ENCODE data around the gene KCNQ4. TPM values are rescaled to one million over a fixed set of nuclear protein-coding genes. Genes with fewer than 3 reads are reported as not detected.

KCNQ4 gene
- total RNA-seq, 5 donors from 2014 or later (not counting 1 experiment from before 2014, with no cell fraction given) = 0.10 to 0.35 (median 0.26) TPM

- Histone ChIP-seq H3K27ac (ENCODE audit: low read length) (no peak overlapping the region), H3K36me3 (ENCODE audit: control insufficient read depth in 2 of 2, extremely low read depth in 1 of 2, insufficient read depth in 1 of 2, low read length in 1 of 2) (peaks cover 0 to 3% of the 10 kb centered on the region in 2 donors), H3K4me3 (ENCODE audit: control insufficient read depth in 1 of 2, extremely low read depth in 1 of 2, low read length in 1 of 2) (no peak overlapping the region), H3K4me1 (ENCODE audit: control insufficient read depth in 1 of 2, extremely low read depth in 1 of 2, insufficient read depth in 2 of 2, low read length in 2 of 2) (peaks cover 0 to 15% of the 10 kb centered on the region in 2 experiments), H3K9me3 (no peaks in the 10 kb centered on the region), H3K27me3 (replicated peaks in 1 of 2; ENCODE audit: control insufficient read depth in 2 of 2, extremely low read depth in 1 of 2, insufficient read depth in 2 of 2, low read length in 1 of 2) (peaks cover 2 to 40% of the 10 kb centered on the region in 2 experiments)
- peaks cover 6 to 14% (median 8%) of the 10 kb centered on the region in 3 donors for H3K4me1 Mint-ChIP-seq
- no peak overlapping the region for H3K27ac Mint-ChIP-seq
- WGBS (ENCODE audit: insufficient coverage) = 74% methylated on average over 4 of the region's 11 CpGs
- POLR2A ChIA-PET = no interaction called here
- H3K36me3 Mint-ChIP-seq = peaks cover 22% of the 10 kb centered on the region
- no peak overlapping the region for H3K4me3 Mint-ChIP-seq
- H3K27me3 Mint-ChIP-seq = peaks cover 16 to 38% of the 10 kb centered on the region in 2 donors
- peaks cover 0 to 2% (median 0%) of the 10 kb centered on the region in 3 donors for H3K9me3 Mint-ChIP-seq
- DNase-seq (no peak), ATAC-seq (replicated peaks in 1 of 4) (no peak)
- CTCF ChIA-PET = no interaction called here
These were observed 2.6 kb upstream of the KCNQ4 start for GRCh38 chr1:40780678-40781607.

- POLR2A ChIA-PET = no interaction called here
- peak overlapping the region in 1 of 3 donors; percentile 84 for H3K4me3 Mint-ChIP-seq
These were observed 2.0 kb upstream of the KCNQ4 start for GRCh38 chr1:40781608-40781971.

DNA sequence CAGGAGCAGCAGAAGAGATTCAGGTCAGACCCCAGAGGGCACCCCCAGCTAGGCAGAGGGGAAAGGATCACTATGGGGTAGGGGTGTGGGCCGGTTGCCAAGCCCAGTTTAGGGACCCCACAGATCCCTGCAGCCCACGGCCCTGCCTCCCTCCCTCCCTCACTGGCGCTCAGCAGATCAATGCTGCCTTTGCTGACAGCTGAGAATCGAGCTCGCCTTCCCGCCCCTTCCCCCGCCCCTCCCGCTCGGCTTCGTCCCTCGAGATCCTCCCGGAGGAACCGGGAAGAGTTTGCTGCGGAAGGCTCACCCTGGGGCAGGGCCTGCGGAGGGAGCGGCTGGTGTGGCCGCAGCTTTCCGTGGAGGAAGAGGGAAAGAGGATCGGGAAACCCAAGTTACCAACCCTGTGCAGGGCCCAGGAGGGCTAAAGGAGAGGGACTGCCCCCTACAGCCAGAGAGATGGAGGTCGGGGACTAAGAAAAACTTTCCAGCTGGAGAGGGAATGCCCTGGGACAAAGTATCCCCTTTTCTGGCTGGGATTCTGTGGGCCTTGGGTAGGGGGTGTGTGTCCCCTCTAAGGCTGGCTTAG is 1.1 kb upstream of the KCNQ4 start:
- Histone ChIP-seq H3K27me3 (replicated peaks in 1 of 2; ENCODE audit: control insufficient read depth in 2 of 2, extremely low read depth in 1 of 2, insufficient read depth in 2 of 2, low read length in 1 of 2) (peaks cover 2 to 51% of the 10 kb centered on the region in 2 experiments), H3K4me3 (ENCODE audit: control insufficient read depth in 1 of 2, extremely low read depth in 1 of 2, low read length in 1 of 2) (no peak overlapping the region), H3K36me3 (ENCODE audit: control insufficient read depth in 2 of 2, extremely low read depth in 1 of 2, insufficient read depth in 1 of 2, low read length in 1 of 2) (no peaks in the 10 kb centered on the region), H3K9me3 (no peaks in the 10 kb centered on the region), H3K4me1 (ENCODE audit: control insufficient read depth in 1 of 2, extremely low read depth in 1 of 2, insufficient read depth in 2 of 2, low read length in 2 of 2) (peaks cover 0 to 15% of the 10 kb centered on the region in 2 experiments), H3K27ac (ENCODE audit: low read length) (no peak overlapping the region)
- peaks cover 7% of the 10 kb centered on the region for H3K36me3 Mint-ChIP-seq
- H3K27me3 Mint-ChIP-seq = peaks cover 16 to 40% of the 10 kb centered on the region in 2 donors
- no peaks in the 10 kb centered on the region for H3K9me3 Mint-ChIP-seq
- DNase-seq (no peak), ATAC-seq (replicated peaks in 1 of 4) (no peak)
- 57% methylated on average over 16 of the region's 20 CpGs for WGBS (ENCODE audit: insufficient coverage)
- peaks cover 6 to 14% (median 8%) of the 10 kb centered on the region in 3 donors for H3K4me1 Mint-ChIP-seq
- H3K27ac Mint-ChIP-seq = no peak overlapping the region
- ChIA-PET POLR2A (no interaction called here), CTCF (no interaction called here)
- peak overlapping the region; percentile 31 to 84 (median 59) for H3K4me3 Mint-ChIP-seq

More at GRCh38 chr1:40781608-40781971, 2.0 kb upstream of the KCNQ4 start:
- peaks cover 2 to 46% of the 10 kb centered on the region in 2 experiments for H3K27me3 ChIP-seq (replicated peaks in 1 of 2; ENCODE audit: control insufficient read depth in 2 of 2, extremely low read depth in 1 of 2, insufficient read depth in 2 of 2, low read length in 1 of 2)
- H3K9me3 Mint-ChIP-seq = peaks cover 0 to 2% (median 0%) of the 10 kb centered on the region in 3 donors
- peaks cover 6 to 14% (median 8%) of the 10 kb centered on the region in 3 donors for H3K4me1 Mint-ChIP-seq
- peaks cover 0 to 15% of the 10 kb centered on the region in 2 experiments for H3K4me1 ChIP-seq (ENCODE audit: control insufficient read depth in 1 of 2, extremely low read depth in 1 of 2, insufficient read depth in 2 of 2, low read length in 2 of 2)
- no peaks in the 10 kb centered on the region for H3K9me3 ChIP-seq
- no peak overlapping the region for H3K27ac Mint-ChIP-seq
- ATAC-seq (replicated peaks in 1 of 4) = no peak
- peaks cover 16 to 40% of the 10 kb centered on the region in 2 donors for H3K27me3 Mint-ChIP-seq
- CTCF ChIA-PET = no interaction called here
- no peak for DNase-seq
- no peak overlapping the region for H3K27ac ChIP-seq (ENCODE audit: low read length)
- H3K36me3 ChIP-seq (ENCODE audit: control insufficient read depth in 2 of 2, extremely low read depth in 1 of 2, insufficient read depth in 1 of 2, low read length in 1 of 2) = no peaks in the 10 kb centered on the region
- no CpG with 5 or more reads among the region's 2 CpGs for WGBS (ENCODE audit: insufficient coverage)
- H3K36me3 Mint-ChIP-seq = peaks cover 16% of the 10 kb centered on the region
- H3K4me3 ChIP-seq (ENCODE audit: control insufficient read depth in 1 of 2, extremely low read depth in 1 of 2, low read length in 1 of 2) = no peak overlapping the region

- peaks cover 0 to 15% of the 10 kb centered on the region in 2 experiments for H3K4me1 ChIP-seq (ENCODE audit: control insufficient read depth in 1 of 2, extremely low read depth in 1 of 2, insufficient read depth in 2 of 2, low read length in 2 of 2)
- H3K36me3 Mint-ChIP-seq = peaks cover 2% of the 10 kb centered on the region
- peaks cover 6 to 14% (median 8%) of the 10 kb centered on the region in 3 donors for H3K4me1 Mint-ChIP-seq
- POLR2A ChIA-PET = no interaction called here
- CTCF ChIA-PET = no interaction called here
- peak in 1 of 4 experiments; percentile 31 for ATAC-seq (replicated peaks in 1 of 4)
- H3K4me3 Mint-ChIP-seq = peak overlapping the region; percentile 62 to 84 (median 63)
- H3K9me3 Mint-ChIP-seq = no peaks in the 10 kb centered on the region
- H3K27me3 Mint-ChIP-seq = peaks cover 16 to 44% of the 10 kb centered on the region in 2 donors
- peaks cover 2 to 59% of the 10 kb centered on the region in 2 experiments for H3K27me3 ChIP-seq (replicated peaks in 1 of 2; ENCODE audit: control insufficient read depth in 2 of 2, extremely low read depth in 1 of 2, insufficient read depth in 2 of 2, low read length in 1 of 2)
- no peak overlapping the region for H3K27ac Mint-ChIP-seq
- H3K9me3 ChIP-seq = no peaks in the 10 kb centered on the region
- peak overlapping the region in 1 of 2 donors; percentile 57 for H3K4me3 ChIP-seq (ENCODE audit: control insufficient read depth in 1 of 2, extremely low read depth in 1 of 2, low read length in 1 of 2)
- no peak overlapping the region for H3K27ac ChIP-seq (ENCODE audit: low read length)
- WGBS (ENCODE audit: insufficient coverage) = 15% methylated on average over 58 of the region's 63 CpGs
- DNase-seq = no peak
- no peaks in the 10 kb centered on the region for H3K36me3 ChIP-seq (ENCODE audit: control insufficient read depth in 2 of 2, extremely low read depth in 1 of 2, insufficient read depth in 1 of 2, low read length in 1 of 2)
These were observed 669 bp downstream of the KCNQ4 start for GRCh38 chr1:40784141-40784770.

- Mint-ChIP-seq H3K27me3 (peaks cover 16 to 46% of the 10 kb centered on the region in 2 donors), H3K27ac (no peak overlapping the region), H3K4me1 (peaks cover 6 to 14% (median 8%) of the 10 kb centered on the region in 3 donors), H3K4me3 (peak overlapping the region; percentile 62 to 84 (median 63)), H3K36me3 (no peaks in the 10 kb centered on the region), H3K9me3 (no peaks in the 10 kb centered on the region)
- DNase-seq (no peak), ATAC-seq (replicated peaks in 1 of 4) (no peak)
- Histone ChIP-seq H3K36me3 (ENCODE audit: control insufficient read depth in 2 of 2, extremely low read depth in 1 of 2, insufficient read depth in 1 of 2, low read length in 1 of 2) (no peaks in the 10 kb centered on the region), H3K27ac (ENCODE audit: low read length) (no peak overlapping the region), H3K9me3 (no peaks in the 10 kb centered on the region), H3K4me1 (ENCODE audit: control insufficient read depth in 1 of 2, extremely low read depth in 1 of 2, insufficient read depth in 2 of 2, low read length in 2 of 2) (peaks cover 0 to 15% of the 10 kb centered on the region in 2 experiments), H3K4me3 (ENCODE audit: control insufficient read depth in 1 of 2, extremely low read depth in 1 of 2, low read length in 1 of 2) (no peak overlapping the region), H3K27me3 (replicated peaks in 1 of 2; ENCODE audit: control insufficient read depth in 2 of 2, extremely low read depth in 1 of 2, insufficient read depth in 2 of 2, low read length in 1 of 2) (peaks cover 2 to 60% of the 10 kb centered on the region in 2 experiments)
- WGBS (ENCODE audit: insufficient coverage) = no CpG with 5 or more reads among the region's 10 CpGs
- CTCF ChIA-PET = no interaction called here
- POLR2A ChIA-PET = no interaction called here
These were observed 1.2 kb downstream of the KCNQ4 start for GRCh38 chr1:40784771-40785151.

GRCh38 chr1:40785446-40785845 is 1.9 kb downstream of the KCNQ4 start:
- Mint-ChIP-seq H3K9me3 (no peaks in the 10 kb centered on the region), H3K27ac (no peak overlapping the region), H3K27me3 (peaks cover 16 to 46% of the 10 kb centered on the region in 2 donors), H3K4me3 (peak overlapping the region in 1 of 3 donors; percentile 84), H3K4me1 (peaks cover 6 to 14% (median 8%) of the 10 kb centered on the region in 3 donors), H3K36me3 (no peaks in the 10 kb centered on the region)
- H3K4me1 ChIP-seq (ENCODE audit: control insufficient read depth in 1 of 2, extremely low read depth in 1 of 2, insufficient read depth in 2 of 2, low read length in 2 of 2) = peaks cover 0 to 15% of the 10 kb centered on the region in 2 experiments
- no peak overlapping the region for H3K4me3 ChIP-seq (ENCODE audit: control insufficient read depth in 1 of 2, extremely low read depth in 1 of 2, low read length in 1 of 2)
- CTCF ChIA-PET = no interaction called here
- H3K36me3 ChIP-seq (ENCODE audit: control insufficient read depth in 2 of 2, extremely low read depth in 1 of 2, insufficient read depth in 1 of 2, low read length in 1 of 2) = no peaks in the 10 kb centered on the region
- peaks cover 2 to 62% of the 10 kb centered on the region in 2 experiments for H3K27me3 ChIP-seq (replicated peaks in 1 of 2; ENCODE audit: control insufficient read depth in 2 of 2, extremely low read depth in 1 of 2, insufficient read depth in 2 of 2, low read length in 1 of 2)
- H3K27ac ChIP-seq (ENCODE audit: low read length) = no peak overlapping the region
- 98% methylated on average over 4 of the region's 7 CpGs for WGBS (ENCODE audit: insufficient coverage)
- DNase-seq (no peak), ATAC-seq (replicated peaks in 1 of 4) (no peak)
- H3K9me3 ChIP-seq = no peaks in the 10 kb centered on the region
- POLR2A ChIA-PET = no interaction called here

All from T-cell (primary cell).